RWPE2 (cell line): ENCODE measurements around the gene HS3ST4.

ENCODE experiments used
- ATAC-seq: fragments of 200-7000 bp; cut with Tn5 transposase; 3 replicates; pipeline ENCODE4 v1.9.1; 2021; ENCODE audit warnings: low read depth
- DNase-seq: peaks from one replicate; pipeline ENCODE4 v3.0.0-alpha.2; 2020; ENCODE audit warnings: low spot score
- H3K27ac ChIP-seq: fragments of 450-650 bp; 2 replicates; pipeline ENCODE4 v1.5.1; 2017; ENCODE audit warnings: mild to moderate bottlenecking; ENCODE audit not compliant: poor library complexity, severe bottlenecking
- H3K27me3 ChIP-seq: fragments of 250-450 bp; sonication (Bioruptor Pico); 2 replicates; pipeline ENCODE4 v1.5.1; 2021; ENCODE audit warnings: mild to moderate bottlenecking, moderate library complexity; ENCODE audit not compliant: insufficient read depth, poor library complexity, severe bottlenecking
- H3K36me3 ChIP-seq: fragments of 250-450 bp; sonication (Bioruptor Pico); 2 replicates; pipeline ENCODE4 v1.5.1; 2020; ENCODE audit warnings: low read depth, mild to moderate bottlenecking, moderate library complexity
- H3K4me1 ChIP-seq: fragments of 250-450 bp; sonication (Bioruptor Pico); 2 replicates; pipeline ENCODE4 v1.5.1; 2021; ENCODE audit warnings: mild to moderate bottlenecking, moderate library complexity; ENCODE audit not compliant: insufficient read depth, poor library complexity, severe bottlenecking
- H3K4me3 ChIP-seq: fragments of 250-450 bp; sonication (Bioruptor Pico); 2 replicates; pipeline ENCODE4 v1.5.1; 2021; ENCODE audit warnings: mild to moderate bottlenecking, moderate library complexity; ENCODE audit not compliant: severe bottlenecking
- H3K9me3 ChIP-seq: fragments of 250-450 bp; sonication (Bioruptor Pico); 2 replicates; pipeline ENCODE4 v1.5.1; 2021; ENCODE audit warnings: mild to moderate bottlenecking, moderate library complexity; ENCODE audit not compliant: severe bottlenecking
- TF ChIP-seq, protein P1 (sequence below): fragments of 450-650 bp; IDR thresholded peaks from one replicate; pipeline ENCODE4 v1.5.1; 2017; ENCODE audit warnings: mild to moderate bottlenecking, moderate library complexity; ENCODE audit not compliant: poor library complexity, severe bottlenecking

The HS3ST4 gene

DNA sequence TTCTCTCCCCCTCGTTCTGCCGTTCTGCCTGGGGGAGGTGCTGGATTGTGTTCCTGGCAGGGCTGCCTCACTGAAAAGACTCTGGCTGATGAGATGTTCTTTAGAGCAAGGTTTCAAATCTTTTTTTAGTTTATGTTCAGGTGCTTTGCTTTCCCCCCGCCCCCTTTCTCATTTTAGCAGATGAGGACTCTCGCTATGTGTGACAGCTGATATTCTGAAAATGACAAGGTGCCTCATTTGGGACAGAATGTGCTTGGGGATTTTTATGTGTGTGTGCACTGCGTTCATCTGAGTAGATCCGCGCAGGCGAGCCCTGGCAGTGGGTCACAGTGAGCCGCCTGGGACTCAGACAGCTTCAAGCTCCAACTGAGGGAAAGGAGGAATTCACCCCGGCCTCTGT, 205.9 kb downstream of the HS3ST4 start:
- ATAC-seq: no peak
- TF ChIP-seq, protein P1, sequence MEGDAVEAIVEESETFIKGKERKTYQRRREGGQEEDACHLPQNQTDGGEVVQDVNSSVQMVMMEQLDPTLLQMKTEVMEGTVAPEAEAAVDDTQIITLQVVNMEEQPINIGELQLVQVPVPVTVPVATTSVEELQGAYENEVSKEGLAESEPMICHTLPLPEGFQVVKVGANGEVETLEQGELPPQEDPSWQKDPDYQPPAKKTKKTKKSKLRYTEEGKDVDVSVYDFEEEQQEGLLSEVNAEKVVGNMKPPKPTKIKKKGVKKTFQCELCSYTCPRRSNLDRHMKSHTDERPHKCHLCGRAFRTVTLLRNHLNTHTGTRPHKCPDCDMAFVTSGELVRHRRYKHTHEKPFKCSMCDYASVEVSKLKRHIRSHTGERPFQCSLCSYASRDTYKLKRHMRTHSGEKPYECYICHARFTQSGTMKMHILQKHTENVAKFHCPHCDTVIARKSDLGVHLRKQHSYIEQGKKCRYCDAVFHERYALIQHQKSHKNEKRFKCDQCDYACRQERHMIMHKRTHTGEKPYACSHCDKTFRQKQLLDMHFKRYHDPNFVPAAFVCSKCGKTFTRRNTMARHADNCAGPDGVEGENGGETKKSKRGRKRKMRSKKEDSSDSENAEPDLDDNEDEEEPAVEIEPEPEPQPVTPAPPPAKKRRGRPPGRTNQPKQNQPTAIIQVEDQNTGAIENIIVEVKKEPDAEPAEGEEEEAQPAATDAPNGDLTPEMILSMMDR: no peak
- DNase-seq: no peak
- no peaks in the 10 kb centered on the region for H3K4me1 ChIP-seq
- H3K27me3 ChIP-seq: no peaks in the 10 kb centered on the region
- no peak overlapping the region for H3K4me3 ChIP-seq
- no peak overlapping the region for H3K27ac ChIP-seq
- H3K36me3 ChIP-seq: no peaks in the 10 kb centered on the region
- H3K9me3 ChIP-seq: no peaks in the 10 kb centered on the region

DNA sequence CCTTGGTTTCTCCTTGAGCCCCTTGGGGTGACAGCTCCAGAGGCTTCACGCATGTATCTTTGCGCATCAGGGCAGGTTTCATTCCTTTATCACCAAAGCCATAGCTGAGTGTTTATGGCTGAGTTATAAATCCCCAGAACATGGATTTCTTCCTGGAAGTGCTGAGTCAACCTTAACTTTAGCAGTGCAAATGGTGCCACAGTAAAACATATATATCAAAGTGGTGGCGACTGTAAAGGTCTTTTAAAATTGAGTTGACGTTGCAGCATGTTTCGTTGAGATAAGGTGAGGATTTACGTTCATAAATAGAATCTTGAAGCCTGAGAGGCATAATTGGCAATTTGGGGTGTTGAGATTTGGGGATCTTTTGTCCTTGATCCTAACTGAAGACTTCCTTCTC, 214.1 kb downstream of the HS3ST4 start:
- TF ChIP-seq, protein P1: no peak
- no peaks in the 10 kb centered on the region for H3K9me3 ChIP-seq
- no peak overlapping the region for H3K27ac ChIP-seq
- ATAC-seq (no peak), DNase-seq (no peak)
- no peaks in the 10 kb centered on the region for H3K4me1 ChIP-seq
- H3K36me3 ChIP-seq: no peaks in the 10 kb centered on the region
- H3K27me3 ChIP-seq: no peaks in the 10 kb centered on the region
- no peak overlapping the region for H3K4me3 ChIP-seq

DNA sequence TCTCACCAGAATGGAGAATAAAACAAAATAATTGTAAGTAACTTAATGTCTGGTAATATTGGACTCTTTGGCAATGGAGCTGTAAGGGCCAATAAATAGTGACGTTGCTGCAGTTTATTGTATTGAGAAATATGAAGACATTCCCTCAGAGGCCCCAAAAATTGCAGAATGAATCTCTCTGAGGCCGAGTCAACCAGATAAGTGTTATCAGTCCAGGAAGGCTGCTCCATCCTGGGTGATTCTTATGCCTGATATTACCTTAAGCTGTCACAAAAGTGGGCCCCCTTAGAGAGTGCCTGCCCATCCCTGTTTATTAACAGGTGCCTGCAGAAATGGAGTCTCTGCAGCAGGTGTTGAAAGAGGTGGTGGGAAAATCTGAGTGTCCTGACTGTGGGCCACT, 219.2 kb downstream of the HS3ST4 start:
- Histone ChIP-seq H3K9me3 (no peaks in the 10 kb centered on the region), H3K27me3 (no peaks in the 10 kb centered on the region), H3K36me3 (no peaks in the 10 kb centered on the region), H3K4me1 (no peaks in the 10 kb centered on the region), H3K27ac (no peak overlapping the region), H3K4me3 (no peak overlapping the region)
- DNase-seq (no peak), ATAC-seq (no peak)
- TF ChIP-seq, protein P1: no peak

DNA sequence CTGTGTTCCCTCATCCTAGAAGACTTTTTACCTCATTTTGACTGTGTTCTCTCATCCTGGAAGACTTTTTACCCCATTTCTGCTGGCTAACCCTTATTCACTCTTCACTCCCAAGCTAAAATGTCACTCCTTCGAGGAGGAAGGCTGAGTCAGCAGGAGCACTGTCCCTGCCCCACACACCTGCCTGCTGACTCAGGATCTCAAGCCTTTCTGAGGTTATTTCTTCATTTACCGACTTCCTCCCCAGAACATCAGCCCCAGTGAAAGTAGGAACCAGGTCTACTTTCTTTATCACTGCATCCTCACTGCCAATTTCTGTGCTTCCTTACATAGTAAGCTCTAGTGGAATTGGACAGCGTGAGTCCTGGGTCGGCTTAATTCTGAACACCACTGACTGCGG, 220.6 kb downstream of the HS3ST4 start:
- Histone ChIP-seq H3K9me3 (no peaks in the 10 kb centered on the region), H3K4me1 (no peaks in the 10 kb centered on the region), H3K27me3 (no peaks in the 10 kb centered on the region), H3K4me3 (no peak overlapping the region), H3K36me3 (no peaks in the 10 kb centered on the region), H3K27ac (no peak overlapping the region)
- DNase-seq (no peak), ATAC-seq (no peak)
- TF ChIP-seq, protein P1: no peak

DNA sequence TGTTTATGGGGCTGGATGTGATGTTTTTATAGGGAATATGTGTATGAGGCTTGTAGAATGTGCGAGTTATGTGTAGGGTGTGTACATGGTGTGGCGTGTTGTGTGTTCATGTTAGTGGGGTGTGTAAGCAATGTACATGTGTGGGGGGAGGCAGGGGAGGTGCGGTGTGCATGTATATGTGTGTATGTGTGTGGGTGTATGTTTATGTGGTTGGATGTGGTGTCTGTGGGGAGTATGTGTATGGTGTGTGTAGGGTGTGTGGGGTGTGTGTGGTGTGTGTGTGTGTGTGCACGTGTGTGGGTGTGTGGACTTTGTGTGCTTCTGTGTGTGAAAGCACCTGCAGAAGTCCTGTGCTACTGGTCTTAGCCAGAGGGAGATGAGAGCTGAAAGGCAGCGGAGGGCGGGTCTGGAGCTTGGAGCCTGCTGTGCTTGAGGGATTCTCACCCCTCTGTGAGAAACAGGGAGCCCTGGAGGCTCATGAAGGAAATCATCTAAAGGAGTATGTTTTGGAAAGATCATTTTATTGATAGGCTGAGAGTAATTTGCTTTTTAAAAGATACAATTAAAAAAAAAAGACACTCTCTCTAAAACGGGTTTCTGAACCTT, 222.7 kb downstream of the HS3ST4 start:
- no peaks in the 10 kb centered on the region for H3K4me1 ChIP-seq
- DNase-seq (no peak), ATAC-seq (no peak)
- H3K27me3 ChIP-seq: no peaks in the 10 kb centered on the region
- H3K36me3 ChIP-seq: no peaks in the 10 kb centered on the region
- H3K4me3 ChIP-seq: no peak overlapping the region
- H3K9me3 ChIP-seq: no peaks in the 10 kb centered on the region
- no peak overlapping the region for H3K27ac ChIP-seq
- TF ChIP-seq, protein P1: no peak
